HG03442 (cell line): Measurements from ENCODE around the gene CASP14.
"Not testable (repeated sequence)": the region's sequence is repeated elsewhere in the genome, so short reads cannot be mapped to it uniquely, and the experiment has no call there.

Experiments used
- ATAC-seq: cut with Tn5 transposase; IDR thresholded peaks from one replicate; pipeline ENCODE4 v1.9.1; 2021; ENCODE audit warnings: mild to moderate bottlenecking, moderate library complexity; ENCODE audit not compliant: unreplicated experiment

Gene CASP14

GRCh38 chr19:15070386-15070785 lies 21.1 kb downstream of the CASP14 start:
- ATAC-seq: not testable (repeated sequence)

GRCh38 chr19:15072930-15073647 lies 23.8 kb downstream of the CASP14 start:
- ATAC-seq: no peak

DNA sequence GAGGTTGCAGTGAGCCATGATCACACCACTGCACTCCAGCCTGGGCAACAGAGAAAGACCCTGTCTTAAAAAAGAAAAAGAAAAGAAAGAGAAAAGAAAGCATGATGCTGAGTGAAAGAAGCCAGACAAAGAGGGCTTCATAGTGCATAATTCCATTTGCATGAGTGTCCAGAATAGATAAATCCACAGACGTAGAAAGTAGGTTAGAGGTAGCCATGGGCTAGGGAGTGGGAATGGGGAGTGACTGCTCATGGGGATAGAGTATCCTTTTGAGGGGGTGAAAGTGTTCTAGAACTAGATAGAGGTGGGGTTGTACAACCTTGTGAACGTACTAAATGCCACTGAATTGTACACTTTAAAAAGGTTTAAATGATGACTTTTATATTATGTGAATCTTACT lies 25.1 kb downstream of the CASP14 start:
- ATAC-seq: no peak

- no peak for ATAC-seq
These were observed 26.5 kb downstream of the CASP14 start for GRCh38 chr19:15075806-15076205.

DNA sequence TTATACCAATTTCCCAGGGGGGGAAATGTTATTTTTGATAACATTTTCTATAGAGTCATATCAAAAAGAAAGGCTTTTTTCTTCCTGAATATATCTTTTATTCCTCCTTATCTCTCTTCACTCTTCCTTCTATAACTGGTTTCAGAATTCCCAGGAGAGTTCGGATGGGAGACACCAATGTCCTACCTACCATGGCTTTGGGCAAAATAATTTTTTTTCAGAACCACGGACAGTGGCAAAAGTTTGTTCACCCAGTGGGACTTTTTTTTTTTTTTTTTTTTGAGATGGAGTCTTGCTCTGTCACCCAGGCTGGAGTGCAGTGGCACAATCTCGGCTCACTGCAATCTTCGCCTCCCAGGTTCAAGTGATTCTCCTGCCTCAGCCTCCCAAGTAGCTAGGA lies 30.7 kb downstream of the CASP14 start:
- not testable (repeated sequence) for ATAC-seq

GRCh38 chr19:15081911-15082310 lies 32.6 kb downstream of the CASP14 start, which contains the start of gene OR1I1:
TSS of gene OR1I1 (plus strand) at chr19:15082211. CDS start at chr19:15087066, 4,855 bp downstream.
- no peak for ATAC-seq

DNA sequence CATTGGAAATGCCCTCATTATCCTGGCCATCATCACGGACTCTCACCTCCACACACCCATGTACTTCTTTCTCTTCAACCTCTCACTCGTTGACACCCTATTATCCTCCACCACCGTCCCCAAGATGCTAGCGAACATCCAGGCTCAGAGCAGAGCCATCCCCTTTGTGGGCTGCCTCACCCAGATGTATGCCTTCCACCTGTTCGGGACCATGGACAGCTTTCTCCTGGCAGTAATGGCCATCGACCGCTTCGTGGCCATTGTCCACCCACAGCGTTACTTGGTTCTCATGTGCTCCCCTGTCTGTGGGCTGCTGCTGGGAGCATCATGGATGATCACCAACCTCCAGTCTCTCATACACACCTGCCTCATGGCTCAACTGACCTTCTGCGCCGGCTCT lies 37.9 kb downstream of the CASP14 start:
- no peak for ATAC-seq

- no peak for ATAC-seq
These were observed 42.9 kb downstream of the CASP14 start for GRCh38 chr19:15091918-15092753.

DNA sequence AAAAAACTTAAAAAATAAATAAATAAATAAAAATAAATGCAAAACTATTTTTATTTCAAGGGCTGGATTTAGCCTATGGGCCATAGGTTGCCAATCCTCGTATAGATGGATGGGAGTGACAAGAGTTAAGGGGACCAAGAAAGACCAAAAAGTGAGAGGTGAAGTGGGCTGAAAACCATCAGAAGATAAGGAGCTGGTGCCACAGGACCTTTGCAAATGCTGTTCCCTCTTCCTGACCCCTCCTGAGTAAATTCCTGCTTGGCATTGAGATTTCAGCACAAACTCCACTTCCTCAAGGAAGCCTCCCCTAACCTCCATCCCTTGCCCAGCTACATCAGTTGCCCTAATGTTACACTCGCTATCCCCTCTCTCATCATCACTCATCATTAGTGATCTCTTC lies 43.7 kb downstream of the CASP14 start:
- ATAC-seq: no peak

DNA sequence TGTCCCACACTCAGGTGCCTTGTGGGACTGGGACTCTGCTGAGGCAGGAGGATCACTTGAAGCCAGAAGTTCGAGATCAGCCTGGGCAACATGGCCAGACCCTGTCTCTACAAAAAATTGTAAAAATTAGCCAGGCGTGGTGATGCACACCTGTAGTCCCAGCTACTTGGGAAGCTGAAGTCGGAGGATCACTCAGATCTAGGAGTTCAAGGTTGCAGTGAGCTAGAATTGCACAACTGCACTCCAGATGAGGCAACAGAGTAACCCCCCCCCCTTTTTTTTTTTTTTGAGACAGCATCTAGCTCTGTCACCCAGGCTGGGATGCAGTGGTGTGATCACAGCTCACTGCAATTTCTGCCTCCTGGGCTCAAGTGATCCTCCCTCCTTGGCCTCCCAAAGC lies 46.9 kb downstream of the CASP14 start:
- no peak for ATAC-seq

- not testable (repeated sequence) for ATAC-seq
These were observed 48.7 kb downstream of the CASP14 start for GRCh38 chr19:15097980-15098379.

DNA sequence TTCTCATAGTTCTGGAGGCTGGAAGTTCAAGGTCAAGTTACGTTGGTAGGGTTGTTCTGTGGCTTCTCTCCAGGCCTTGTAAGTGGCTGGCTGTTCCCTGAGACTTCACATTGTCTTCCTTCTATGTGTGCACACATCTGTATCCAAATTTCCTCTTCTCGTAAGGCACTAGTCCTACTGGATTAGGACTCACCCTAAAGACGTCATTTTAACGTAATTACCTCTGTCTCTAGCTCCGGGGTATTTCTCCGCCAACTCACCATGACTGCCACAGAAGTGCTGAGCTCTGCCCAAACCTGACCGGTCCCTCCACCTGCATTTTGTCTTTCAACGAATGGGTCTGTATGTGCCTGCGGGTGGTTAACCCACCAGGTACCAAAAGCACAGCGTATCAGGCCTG lies 49.2 kb downstream of the CASP14 start:
- ATAC-seq: no peak

DNA sequence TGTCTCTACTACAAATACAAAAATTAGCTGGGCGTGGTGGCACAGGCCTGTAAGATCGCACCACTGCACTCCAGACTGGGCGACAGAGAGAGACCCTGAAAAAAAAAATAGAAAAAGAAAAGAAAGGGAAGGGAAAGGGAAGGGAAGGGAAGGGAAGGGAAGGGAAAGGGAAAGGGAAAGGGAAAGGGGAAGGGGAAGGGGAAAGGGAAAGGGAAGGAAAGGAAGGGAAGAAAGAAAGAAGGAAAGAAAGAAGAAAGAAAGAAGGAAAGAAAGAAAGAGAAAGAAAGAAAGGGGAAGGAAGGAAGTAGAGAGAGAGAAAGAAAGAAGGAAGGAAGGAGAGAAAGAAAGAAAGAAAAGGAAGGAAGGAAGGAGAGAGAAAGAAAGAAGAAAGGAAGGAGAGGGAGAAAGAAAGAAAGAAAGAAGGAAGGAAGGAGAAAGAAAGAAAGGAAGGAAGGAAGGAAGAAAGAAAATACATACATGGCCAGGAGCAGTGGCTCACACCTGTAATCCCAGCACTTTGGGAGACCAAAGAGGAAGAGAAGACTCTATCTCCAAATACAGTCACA lies 49.8 kb downstream of the CASP14 start:
- ATAC-seq: no peak

- no peak for ATAC-seq
These were observed 52.3 kb downstream of the CASP14 start for GRCh38 chr19:15101479-15102082.

- no peak for ATAC-seq
These were observed 54.7 kb downstream of the CASP14 start for GRCh38 chr19:15104003-15104402.

DNA sequence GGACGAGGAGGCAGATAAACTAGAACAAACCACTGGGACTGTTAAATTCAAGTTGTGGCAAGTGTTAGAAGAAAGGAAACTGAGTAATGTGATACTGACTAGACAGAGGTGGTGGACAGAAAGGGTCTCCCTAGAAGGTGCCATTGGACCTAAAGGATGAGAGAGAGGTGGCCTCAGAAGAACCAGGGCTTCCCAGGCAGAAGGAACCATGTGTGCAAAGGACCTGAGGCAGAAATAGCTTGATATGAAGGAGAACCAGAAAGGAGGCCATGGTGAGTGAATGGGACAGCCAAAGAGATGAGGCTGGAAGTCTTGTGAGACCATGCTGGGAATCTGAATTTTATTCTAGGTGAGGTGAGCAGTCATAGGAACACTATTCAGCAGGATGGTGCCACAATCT lies 55.1 kb downstream of the CASP14 start:
- ATAC-seq: no peak

DNA sequence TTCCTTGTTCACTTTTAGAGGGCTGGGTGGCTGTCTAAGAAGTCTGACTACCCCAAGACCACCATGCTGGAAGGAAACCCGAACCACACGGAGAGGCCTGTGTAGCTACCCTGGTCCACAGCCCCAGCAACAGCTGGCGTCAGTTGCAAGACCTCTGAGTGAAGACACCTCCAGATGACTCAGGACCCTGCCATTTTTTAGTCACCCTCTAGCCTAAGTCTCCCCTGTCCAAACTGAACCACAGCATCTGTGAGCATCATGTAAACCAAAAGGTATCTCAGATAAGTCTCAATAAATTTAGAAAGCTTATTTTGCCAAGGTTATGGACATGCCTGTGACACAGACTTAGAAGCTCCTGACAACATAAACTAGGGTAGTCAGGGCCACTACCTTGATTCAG lies 55.8 kb downstream of the CASP14 start:
- ATAC-seq: no peak

DNA sequence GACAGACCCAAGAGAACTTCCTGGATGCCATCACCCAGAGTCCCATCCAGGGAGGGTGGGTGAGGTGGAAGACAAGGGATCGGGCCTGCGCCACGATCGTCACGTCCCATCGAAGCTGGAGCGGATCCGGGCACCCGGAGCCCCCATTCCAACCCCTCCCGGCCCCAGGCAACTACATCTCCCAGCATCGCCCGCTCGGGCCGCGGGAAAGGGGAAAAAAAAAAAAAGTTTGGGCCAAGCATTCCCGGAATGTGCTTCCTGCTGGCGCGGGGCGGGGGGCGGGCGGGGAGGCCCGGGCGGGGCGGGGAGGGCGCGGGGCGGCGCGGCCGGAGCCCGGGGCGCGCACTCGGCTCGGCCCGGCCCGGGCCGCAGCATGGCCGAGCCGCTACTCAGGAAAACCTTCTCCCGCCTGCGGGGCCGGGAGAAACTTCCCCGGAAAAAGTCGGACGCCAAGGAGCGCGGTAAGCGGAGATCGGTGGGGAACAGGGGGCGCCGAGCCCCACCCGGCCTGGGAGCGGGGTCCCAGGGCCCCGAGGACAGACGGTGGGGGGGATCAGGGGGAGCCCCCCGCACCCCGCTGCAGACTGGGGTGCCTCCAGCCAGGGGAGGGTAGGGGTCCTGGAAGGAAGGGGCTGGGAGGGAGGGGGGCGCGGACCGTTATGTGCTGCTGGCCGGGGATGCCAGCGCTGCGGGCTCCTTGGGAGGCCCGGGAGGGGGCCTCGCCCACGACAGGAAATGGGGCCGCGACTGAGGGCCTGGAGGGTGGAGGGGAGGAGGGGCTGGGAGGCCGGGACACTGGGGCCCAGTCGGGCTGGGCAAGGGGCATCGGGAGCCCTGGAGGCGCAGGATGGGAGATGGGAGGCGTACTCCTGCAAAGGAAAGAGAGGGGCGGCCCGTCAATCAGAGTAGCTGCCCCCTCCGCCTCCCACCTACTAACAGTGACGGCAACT lies 58.1 kb downstream of the CASP14 start, which contains the start of gene SYDE1:
TSS of gene SYDE1 (plus strand) at position 341 of the 950 bp plus-strand sequence. CDS start at position 374, 33 bp downstream.
- no peak for ATAC-seq
